H1 (cell line): ENCODE data around the gene CASKIN2. TPM values are rescaled to one million over a fixed set of nuclear protein-coding genes. Genes with fewer than 3 reads are reported as not detected.

Source experiments
- CTCF ChIA-PET: fragments of 300-600 bp; sonication (Branson Sonifier 250); formaldehyde crosslinking; loops from one replicate; lab custom pipeline; 2021; ENCODE audit not compliant: partially characterized antibody; lab: Charles Lee
- POLR2A ChIA-PET: fragments of 300-600 bp; sonication (Branson Sonifier 250); formaldehyde crosslinking; loops from one replicate; lab custom pipeline; 2021; ENCODE audit warnings: inconsistent platforms; ENCODE audit not compliant: partially characterized antibody; lab: Charles Lee
- DNase-seq, 2 experiments: peaks; one replicate each; pipeline versions ENCODE4 v3.0.0 to v3.0.0-alpha.2; 2010 to 2022; ENCODE audit warnings: low spot score in 2 of 2, low read depth in 1 of 2, mixed read lengths in 1 of 2
- FAIRE-seq: peaks from 2 replicates; lab custom pipeline; 2011; peaks lifted over from hg19 to GRCh38; lab: Jason Lieb, UNC
- H2AFZ ChIP-seq: 2 replicates; pipeline ENCODE4 v1.8.1; 2012; ENCODE audit warnings: low read length, inconsistent platforms
- H2AK5ac ChIP-seq: 2 replicates; pipeline ENCODE4 v1.6.1; 2013; ENCODE audit warnings: low read depth, low read length
- H2BK120ac ChIP-seq: replicated peaks from 2 replicates; pipeline ENCODE3; 2013; ENCODE audit warnings: low read depth, low read length, inconsistent platforms
- H2BK12ac ChIP-seq: 2 replicates; pipeline ENCODE4 v1.6.1; 2013; ENCODE audit warnings: low read depth, low read length
- H2BK15ac ChIP-seq: 2 replicates; pipeline ENCODE4 v1.6.1; 2013; ENCODE audit warnings: low read length
- H2BK20ac ChIP-seq: 2 replicates; pipeline ENCODE4 v1.6.1; 2013; ENCODE audit warnings: low read length
- H2BK5ac ChIP-seq: 2 replicates; pipeline ENCODE4 v1.6.1; 2013; ENCODE audit warnings: low read depth, low read length
- H3K14ac ChIP-seq: 2 replicates; pipeline ENCODE4 v1.6.1; 2013; ENCODE audit warnings: inconsistent platforms; ENCODE audit not compliant: insufficient read length
- H3K18ac ChIP-seq: 2 replicates; pipeline ENCODE4 v1.6.1; 2013; ENCODE audit warnings: low read length; ENCODE audit errors: extremely low read depth
- H3K23ac ChIP-seq: 2 replicates; pipeline ENCODE4 v1.6.1; 2013; ENCODE audit warnings: inconsistent platforms; ENCODE audit not compliant: insufficient read length
- H3K23me2 ChIP-seq: 2 replicates; pipeline ENCODE4 v1.6.1; 2013; ENCODE audit warnings: low read depth, low read length
- H3K27ac ChIP-seq: 2 replicates; pipeline ENCODE4 v1.6.1; 2011; ENCODE audit warnings: low read depth, low read length, inconsistent platforms
- H3K27me3 ChIP-seq, 4 experiments: replicated peaks in 1 of 4; 1 replicate in 1 of 4; 2 replicates in 3 of 4; pipeline versions ENCODE4 v1.6.1 to v1.8.1; 2011 to 2013; ENCODE audit warnings: low read length in 3 of 4, mild to moderate bottlenecking in 3 of 4, inconsistent platforms in 2 of 4, mixed read lengths in 2 of 4, moderate library complexity in 1 of 4; ENCODE audit not compliant: control insufficient read depth in 3 of 4, insufficient read depth in 3 of 4; ENCODE audit errors: extremely low read depth in 1 of 4
- H3K36me3 ChIP-seq, 4 experiments: 2 replicates each; pipeline versions ENCODE4 v1.6.1 to v1.8.1; 2011 to 2013; ENCODE audit warnings: mild to moderate bottlenecking in 4 of 4, low read length in 3 of 4, moderate library complexity in 2 of 4, control low read depth in 1 of 4, inconsistent platforms in 1 of 4; ENCODE audit not compliant: insufficient read depth in 4 of 4, control insufficient read depth in 2 of 4
- H3K4ac ChIP-seq: replicated peaks from 2 replicates; pipeline ENCODE3; 2013; ENCODE audit warnings: low read length, low read depth, mixed read lengths, inconsistent platforms; ENCODE audit not compliant: insufficient read length
- H3K4me1 ChIP-seq, 4 experiments: replicated peaks in 1 of 4; 1 replicate in 1 of 4; 2 replicates in 3 of 4; pipeline versions ENCODE4 v1.6.1 to v1.8.1; 2011 to 2013; ENCODE audit warnings: low read length in 3 of 4, inconsistent platforms in 2 of 4, mixed read lengths in 1 of 4; ENCODE audit not compliant: insufficient read depth in 4 of 4, control insufficient read depth in 3 of 4
- H3K4me2 ChIP-seq, 2 experiments: 2 replicates each; pipeline versions ENCODE4 v1.6.1 to v1.8.1; 2011 to 2013; ENCODE audit warnings: low read depth in 2 of 2, low read length in 2 of 2, control low read depth in 1 of 2, inconsistent platforms in 1 of 2, mild to moderate bottlenecking in 1 of 2; ENCODE audit not compliant: insufficient read depth in 1 of 2
- H3K4me3 ChIP-seq, 4 experiments: fragments of 200-600, 300-600 bp in 1 of 4; sonication (generic), shearing (Covaris generic), sonication (Bioruptor Twin) in 1 of 4; 2 replicates each; pipeline versions ENCODE4 v1.5.1 to v1.8.1; 2011 to 2016; ENCODE audit warnings: low read length in 4 of 4, low read depth in 3 of 4, control low read depth in 2 of 4, inconsistent platforms in 2 of 4, mild to moderate bottlenecking in 2 of 4, mixed read lengths in 1 of 4, moderate library complexity in 1 of 4; ENCODE audit not compliant: insufficient read depth in 2 of 4; ENCODE audit errors: extremely low read depth in 1 of 4
- H3K56ac ChIP-seq: replicated peaks from 2 replicates; pipeline ENCODE3; 2013; ENCODE audit warnings: low read depth, mild to moderate bottlenecking, mixed read lengths, low read length, inconsistent platforms; ENCODE audit not compliant: insufficient read length
- H3K79me1 ChIP-seq: 2 replicates; pipeline ENCODE4 v1.6.1; 2013; ENCODE audit warnings: low read depth, low read length, control low read depth
- H3K79me2 ChIP-seq, 2 experiments: 2 replicates each; pipeline versions ENCODE4 v1.6.1 to v1.8.1; 2012 to 2013; ENCODE audit warnings: low read length in 2 of 2, mild to moderate bottlenecking in 2 of 2, inconsistent platforms in 1 of 2; ENCODE audit not compliant: insufficient read depth in 2 of 2, control insufficient read depth in 1 of 2
- H3K9ac ChIP-seq, 4 experiments: replicated peaks in 1 of 4; 1 replicate in 1 of 4; 2 replicates in 3 of 4; pipeline versions ENCODE4 v1.6.1 to v1.8.1; 2011 to 2013; ENCODE audit warnings: low read depth in 3 of 4, low read length in 3 of 4, control low read depth in 2 of 4, mild to moderate bottlenecking in 2 of 4, moderate library complexity in 2 of 4, inconsistent platforms in 1 of 4; ENCODE audit errors: extremely low read depth in 1 of 4
- H3K9me3 ChIP-seq, 2 experiments: 2 replicates each; pipeline versions ENCODE4 v1.6.1 to v1.8.1; 2012 to 2013; ENCODE audit warnings: mild to moderate bottlenecking in 2 of 2, moderate library complexity in 2 of 2, control low read depth in 1 of 2, inconsistent platforms in 1 of 2, low read depth in 1 of 2, low read length in 1 of 2, mixed read lengths in 1 of 2; ENCODE audit not compliant: insufficient read depth in 2 of 2
- H4K20me1 ChIP-seq, 2 experiments: replicated peaks in 1 of 2; 2 replicates each; pipeline versions ENCODE3 to v1.8.1; 2011 to 2013; ENCODE audit warnings: inconsistent platforms in 2 of 2, low read length in 2 of 2, mild to moderate bottlenecking in 1 of 2; ENCODE audit not compliant: insufficient read depth in 2 of 2, control insufficient read depth in 1 of 2
- H4K5ac ChIP-seq: 2 replicates; pipeline ENCODE4 v1.6.1; 2013; ENCODE audit warnings: low read length, low read depth, mixed read lengths, inconsistent platforms; ENCODE audit not compliant: insufficient read length
- H4K8ac ChIP-seq: 2 replicates; pipeline ENCODE4 v1.8.0; 2013; ENCODE audit warnings: mild to moderate bottlenecking, moderate library complexity, low read length, inconsistent platforms; ENCODE audit not compliant: insufficient read depth; ENCODE audit errors: extremely low read depth
- H4K91ac ChIP-seq: replicated peaks from 2 replicates; pipeline ENCODE3; 2013; ENCODE audit warnings: low read length, mixed read lengths, inconsistent platforms; ENCODE audit not compliant: insufficient read length
- CHD2 ChIP-seq: IDR thresholded peaks from 2 replicates; pipeline ENCODE4 v1.6.1; 2012; ENCODE audit warnings: low read length, improper control_type of control experiment
- CTCF ChIP-seq, 3 experiments: IDR thresholded peaks; 1 replicate in 2 of 3; 2 replicates in 1 of 3; pipeline versions ENCODE4 v1.5.1 to v1.6.1; 2011; ENCODE audit warnings: low read length in 3 of 3, mild to moderate bottlenecking in 3 of 3, inconsistent platforms in 2 of 3, low read depth in 1 of 3, moderate library complexity in 1 of 3; ENCODE audit not compliant: insufficient read depth in 1 of 3; ENCODE audit errors: control extremely low read depth in 1 of 3
- GTF2F1 ChIP-seq: IDR thresholded peaks from 2 replicates; pipeline ENCODE4 v1.6.1; 2012; ENCODE audit warnings: low read depth, low read length, improper control_type of control experiment, borderline replicate concordance
- HDAC6 ChIP-seq: IDR thresholded peaks from one replicate; pipeline ENCODE4 v1.7.1; 2012; ENCODE audit warnings: low read depth, mild to moderate bottlenecking, inconsistent platforms, low read length, moderate library complexity
- KDM1A ChIP-seq: fragments of 200-600, 300-600 bp; sonication (generic); IDR thresholded peaks from 2 replicates; pipeline ENCODE4 v1.7.1; 2016; ENCODE audit warnings: mild to moderate bottlenecking, low read length, borderline replicate concordance
- NRF1 ChIP-seq: IDR thresholded peaks from 2 replicates; pipeline ENCODE4 v1.6.1; 2011; ENCODE audit warnings: mild to moderate bottlenecking, low read depth, low read length, improper control_type of control experiment
- RNF2 ChIP-seq: fragments of 200-900, 300-1000 bp; sonication (generic); IDR thresholded peaks from 2 replicates; pipeline ENCODE4 v1.7.1; 2016; ENCODE audit warnings: borderline replicate concordance, low read depth, mild to moderate bottlenecking, antibody characterized with exemption, low read length; ENCODE audit not compliant: poor library complexity, severe bottlenecking; ENCODE audit errors: missing control alignments
- SP1 ChIP-seq: IDR thresholded peaks from 2 replicates; pipeline ENCODE4 v1.6.1; 2011; ENCODE audit warnings: low read depth, low read length
- SP2 ChIP-seq: IDR thresholded peaks from 2 replicates; pipeline ENCODE4 v1.6.1; 2012; ENCODE audit warnings: mild to moderate bottlenecking, low read length, inconsistent platforms
- SP4 ChIP-seq: IDR thresholded peaks from 2 replicates; pipeline ENCODE4 v1.6.1; 2012; ENCODE audit warnings: low read length, inconsistent platforms
- TEAD4 ChIP-seq: IDR thresholded peaks from 2 replicates; pipeline ENCODE4 v1.6.1; 2012; ENCODE audit warnings: low read depth, low read length, inconsistent platforms, mixed read lengths
- WGBS, 2 experiments: shearing (Covaris generic) in 1 of 2; methylation state at CpG; one replicate each; pipeline versions ENCODE4 v1.1.6 to v1.1.7; 2013 to 2015; ENCODE audit warnings: low lambda C conversion rate in 2 of 2, mixed read lengths in 2 of 2, inconsistent platforms in 1 of 2, low coverage in 1 of 2, missing lambda C conversion rate in 1 of 2; ENCODE audit not compliant: insufficient replicate concordance in 2 of 2, insufficient coverage in 1 of 2, insufficient read length in 1 of 2; ENCODE audit errors: extremely low coverage in 1 of 2, missing lambda C conversion rate in 1 of 2; 5-methylcytosine and 5-hydroxymethylcytosine counted together
- polyA plus RNA-seq, 7 experiments: library from polyadenylated mRNA; depleted of rRNA in 3 of 7; stranded (reverse) in 5 of 7; unstranded in 2 of 7; fragments of >200 nt in 5 of 7; fragments of 200-250 nt in 2 of 7; gene quantifications; 1 replicate in 5 of 7; 2 replicates in 1 of 7; 4 replicates in 1 of 7; pipeline versions ENCODE4 v1.2.1 to v1.2.3, GENCODE V29; 2011 to 2013; ENCODE audit warnings: missing spikeins in 2 of 7, mixed read lengths in 2 of 7
- total RNA-seq: library from RNA; stranded (reverse); fragmentation: NEBNext Ultra II Directional; extraction: Animal tissue kit (Norgen Biotek cat#: 25700); gene quantifications from 2 replicates; pipeline ENCODE4 v1.2.1, GENCODE V29; 2021

Gene CASKIN2
- total and polyA plus RNA-seq, 2 of the 8 experiments (the other 6 are each of a cell fraction or from before 2014, with no cell fraction given), result 6.7 to 32.3 TPM

- CTCF ChIA-PET, result interaction anchor here (0.5 to 8.2 kb wide), 23 partner anchors 8 to 633 kb away, joined by 3 to 67 read pairs (median 4); partner anchors contain the start of genes SLC25A19, TMEM94 and TSEN54
- WGBS, 2 experiments, result 96% methylated on average over 18 of the region's 25 CpGs; no CpG with 5 or more reads in 1 of the 2 experiments
- Histone ChIP-seq H2BK15ac (no peak overlapping the region), H4K5ac (no peak overlapping the region), H3K27ac (no peak overlapping the region), H2AFZ (no peak overlapping the region), H3K4me3 (no peak overlapping the region), H4K20me1 (peaks cover 2 to 13% of the 10 kb centered on the region in 2 experiments), H2BK5ac (no peak overlapping the region), H3K56ac (no peak overlapping the region), H3K27me3 (no peaks in the 10 kb centered on the region), H2BK120ac (no peak overlapping the region), H3K79me1 (no peaks in the 10 kb centered on the region), H3K9ac (no peak overlapping the region), H2BK20ac (no peak overlapping the region), H2BK12ac (no peak overlapping the region), H4K91ac (no peak overlapping the region), H2AK5ac (no peak overlapping the region), H3K9me3 (no peaks in the 10 kb centered on the region), H3K23ac (no peak overlapping the region), H3K4ac (no peak overlapping the region), H3K79me2 (no peaks in the 10 kb centered on the region), H3K4me2 (no peak overlapping the region), H3K36me3 (peaks cover 2 to 14% (median 10%) of the 10 kb centered on the region in 4 experiments; a peak in 6 of 8 replicates), H3K14ac (no peak overlapping the region), H3K23me2 (no peaks in the 10 kb centered on the region), H4K8ac (no peak overlapping the region), H3K4me1 (no peaks in the 10 kb centered on the region), H3K18ac (no peak overlapping the region)
- POLR2A ChIA-PET, result interaction anchor here (0.6 to 6.4 kb wide), 8 partner anchors 10 to 53 kb away, joined by 3 to 35 read pairs (median 4); partner anchors contain the start of gene TSEN54
- FAIRE-seq (no peak), DNase-seq (no peak)
- TF ChIP-seq RNF2, result no peak
- TF ChIP-seq SP2, result no peak
- TF ChIP-seq TEAD4, result no peak
- no peak for TF ChIP-seq SP1
- no peak for TF ChIP-seq SP4
- TF ChIP-seq CHD2, result no peak
- TF ChIP-seq HDAC6, result no peak
- no peak for TF ChIP-seq GTF2F1
- no peak for TF ChIP-seq NRF1
- TF ChIP-seq KDM1A, result no peak
- no peak for TF ChIP-seq CTCF (IDR thresholded peaks at IDR 0.05; ENCODE audit: control extremely low read depth in 1 of 3, insufficient read depth in 1 of 3, low read depth in 1 of 3, low read length in 3 of 3)
Observed at GRCh38 chr17:75502721-75503329, 12.5 kb downstream of the CASKIN2 start.
